Activated CD8-positive, alpha-beta T cell treated with anti-CD3 and anti-CD28 coated beads, Interleukin-2, amount 10 ng/mL, durations not matched to agents 7 days and 5 days (primary cell): ENCODE measurements around the gene PCSK1N. TPM values are rescaled to one million over a fixed set of nuclear protein-coding genes. Genes with fewer than 3 reads are reported as not detected.
"Not testable (repeated sequence)": the region's sequence is repeated elsewhere in the genome, so short reads cannot be mapped to it uniquely, and the experiment has no call there.

ENCODE experiments used
- ATAC-seq: fragments of 150-1000 bp; cut with Tn5 transposase; one replicate; pipeline ENCODE4 v1.10.0; 2021; ENCODE audit warnings: moderate library complexity
- CTCF ChIA-PET: fragments of 350-600 bp; sonication (Branson Sonifier 250); formaldehyde crosslinking; loops from one replicate; lab custom pipeline; 2021; ENCODE audit warnings: antibody characterized with exemption; lab: Charles Lee
- POLR2A ChIA-PET: fragments of 350-600 bp; sonication (Branson Sonifier 250); formaldehyde crosslinking; loops from one replicate; lab custom pipeline; 2021; ENCODE audit warnings: antibody characterized with exemption; lab: Charles Lee
- DNase-seq: peaks from one replicate; pipeline ENCODE4 v3.0.0-alpha.2; 2020
- H3K27ac Mint-ChIP-seq: one replicate; pipeline ENCODE4 v1.8.0; 2021; ENCODE audit warnings: mild to moderate bottlenecking, mixed read lengths
- H3K27me3 Mint-ChIP-seq: one replicate; pipeline ENCODE4 v1.8.0; 2021; ENCODE audit warnings: low read depth, mixed read lengths
- H3K36me3 Mint-ChIP-seq: one replicate; pipeline ENCODE4 v1.8.0; 2021; ENCODE audit warnings: low read depth, mixed read lengths
- H3K4me1 Mint-ChIP-seq: one replicate; pipeline ENCODE4 v1.8.0; 2021; ENCODE audit warnings: low read depth, mixed read lengths
- H3K4me3 Mint-ChIP-seq: one replicate; pipeline ENCODE4 v1.8.0; 2021; ENCODE audit warnings: mild to moderate bottlenecking, mixed read lengths
- H3K9me3 Mint-ChIP-seq: one replicate; pipeline ENCODE4 v1.8.0; 2022; ENCODE audit warnings: mixed read lengths; ENCODE audit not compliant: insufficient read depth
- total RNA-seq, 2 experiments: library from RNA; stranded (reverse); gene quantifications; one replicate each; pipeline ENCODE4 v1.2.3, GENCODE V29; 2021

Gene PCSK1N, protein sequence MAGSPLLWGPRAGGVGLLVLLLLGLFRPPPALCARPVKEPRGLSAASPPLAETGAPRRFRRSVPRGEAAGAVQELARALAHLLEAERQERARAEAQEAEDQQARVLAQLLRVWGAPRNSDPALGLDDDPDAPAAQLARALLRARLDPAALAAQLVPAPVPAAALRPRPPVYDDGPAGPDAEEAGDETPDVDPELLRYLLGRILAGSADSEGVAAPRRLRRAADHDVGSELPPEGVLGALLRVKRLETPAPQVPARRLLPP
- total RNA-seq = not detected

DNA sequence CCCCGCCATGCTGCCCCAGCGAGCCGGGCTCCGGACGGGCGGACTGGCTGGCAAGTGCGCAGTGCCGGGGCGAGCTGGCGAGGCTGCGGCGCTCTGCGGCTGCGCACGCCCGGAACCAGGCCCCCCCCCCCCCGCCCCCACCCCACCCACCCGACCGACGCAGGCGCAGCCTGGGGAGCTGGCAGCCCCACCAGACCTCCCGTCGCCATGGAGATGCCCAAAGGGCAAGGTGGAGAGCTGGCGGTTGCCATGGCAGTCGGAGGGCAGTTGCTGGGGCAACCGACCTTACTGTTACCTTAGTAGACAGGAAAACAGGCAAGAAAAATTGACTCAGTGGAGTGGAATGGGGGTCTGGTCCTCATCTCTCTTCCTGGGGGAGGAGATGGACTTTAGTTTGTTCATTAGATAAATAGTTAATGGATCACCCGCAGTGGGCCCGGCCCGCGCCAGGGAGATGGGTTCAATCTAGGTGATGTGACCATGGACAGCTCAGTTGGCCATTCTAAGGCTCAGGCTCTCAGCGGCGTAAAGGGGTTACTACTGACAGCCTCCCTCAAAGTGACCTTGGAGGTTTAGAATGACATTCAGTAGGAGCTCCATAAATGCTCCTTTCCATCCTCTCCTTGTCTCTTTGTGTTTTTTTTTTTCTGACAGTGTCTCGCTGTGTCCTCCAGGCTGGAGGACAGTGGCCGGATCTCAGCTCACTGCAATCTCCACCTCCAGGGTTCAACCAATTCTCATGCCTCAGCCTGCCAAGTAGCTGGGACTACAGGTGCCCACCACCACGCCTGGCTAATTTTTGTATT is at the start of gene PCSK1N:
TSS of gene PCSK1N (minus strand) at position 87 of the 806 bp plus-strand sequence. CDS start at position 9, 78 bp downstream.
- Mint-ChIP-seq H3K9me3 (no peaks in the 10 kb centered on the region), H3K27ac (no peak within 1 kb of the TSS)

DNA sequence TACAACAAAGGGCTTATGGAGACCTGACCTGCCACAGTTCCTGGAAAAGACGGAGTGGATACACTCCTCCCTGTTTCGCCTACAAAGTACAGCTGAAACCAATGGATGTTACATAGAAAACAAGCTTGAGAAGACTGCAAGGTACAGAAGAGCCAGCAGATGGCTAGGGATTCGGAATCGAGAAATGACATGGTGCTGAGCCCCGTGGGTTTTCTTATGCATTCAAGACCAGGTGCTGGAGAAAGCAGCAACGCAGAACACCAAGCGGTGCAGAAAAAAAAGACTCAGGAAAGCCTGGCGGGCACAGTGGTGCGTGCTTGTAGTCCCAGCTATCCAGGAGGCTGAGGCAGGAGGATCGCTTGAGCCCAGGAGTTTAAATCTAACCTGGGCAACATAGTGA is 48.3 kb upstream of the PCSK1N start:
- CTCF ChIA-PET = no interaction called here
- Mint-ChIP-seq H3K4me1 (no peaks in the 10 kb centered on the region), H3K27me3 (peaks cover 2% of the 10 kb centered on the region), H3K36me3 (no peaks in the 10 kb centered on the region), H3K27ac (no peak overlapping the region), H3K9me3 (no peaks in the 10 kb centered on the region), H3K4me3 (no peak overlapping the region)
- POLR2A ChIA-PET = no interaction called here
- no peak for ATAC-seq
- DNase-seq = no peak

More for the DNA sequence above, at the start of gene PCSK1N:
- ChIA-PET CTCF (interaction anchor here (0.7 kb wide), 1 partner anchor 22 kb away, joined by 3 read pairs; no protein-coding TSS in a partner anchor), POLR2A (no interaction called here)
- no peak for DNase-seq
- Mint-ChIP-seq H3K36me3 (no peaks in the 10 kb centered on the region), H3K4me1 (peaks cover 14% of the 10 kb centered on the region), H3K4me3 (peak within 1 kb of the TSS; percentile 25), H3K27me3 (peaks cover 40% of the 10 kb centered on the region)
- ATAC-seq = peak; percentile 46

DNA sequence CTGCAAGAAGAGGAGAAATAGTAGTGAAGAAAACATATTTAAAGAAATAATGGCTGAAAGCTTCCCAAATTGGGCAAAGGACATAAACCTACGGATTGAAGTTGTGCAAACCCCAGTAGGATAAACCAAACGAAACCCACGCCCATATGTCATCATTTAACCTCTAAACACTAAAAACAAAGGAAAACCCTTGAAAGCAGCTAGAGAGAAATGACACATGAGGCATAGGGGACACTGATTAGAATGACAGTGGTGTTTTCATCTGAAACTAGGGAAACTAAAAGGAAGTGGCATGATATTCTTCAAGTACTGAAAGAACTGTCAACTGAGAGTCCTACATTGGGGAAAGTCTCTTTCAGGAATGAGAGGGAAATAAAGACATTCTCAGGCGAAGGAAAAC is 41.5 kb upstream of the PCSK1N start:
- H3K4me1 Mint-ChIP-seq, POLR2A ChIA-PET, DNase-seq, H3K9me3 Mint-ChIP-seq, CTCF ChIA-PET, H3K27me3 Mint-ChIP-seq, H3K4me3 Mint-ChIP-seq, H3K36me3 Mint-ChIP-seq, H3K27ac Mint-ChIP-seq, ATAC-seq: not testable (repeated sequence)

DNA sequence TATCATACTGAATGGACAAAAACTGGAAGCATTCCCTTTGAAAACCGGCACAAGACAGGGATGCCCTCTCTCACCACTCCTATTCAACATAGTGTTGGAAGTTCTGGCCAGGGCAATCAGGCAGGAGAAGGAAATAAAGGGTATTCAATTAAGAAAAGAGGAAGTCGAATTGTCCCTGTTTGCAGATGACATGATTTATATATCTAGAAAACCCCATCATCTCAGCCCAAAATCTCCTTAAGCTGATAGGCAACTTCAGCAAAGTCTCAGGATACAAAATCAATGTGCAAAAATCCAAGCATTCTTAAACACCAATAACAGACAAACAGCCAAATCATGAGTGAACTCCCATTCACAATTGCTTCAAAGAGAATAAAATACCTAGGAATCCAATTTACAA is 36.6 kb upstream of the PCSK1N start:
- H3K27ac Mint-ChIP-seq, H3K36me3 Mint-ChIP-seq, CTCF ChIA-PET, DNase-seq, H3K9me3 Mint-ChIP-seq, H3K4me3 Mint-ChIP-seq, POLR2A ChIA-PET, H3K4me1 Mint-ChIP-seq, ATAC-seq: not testable (repeated sequence)
- peaks cover 11% of the 10 kb centered on the region for H3K27me3 Mint-ChIP-seq

DNA sequence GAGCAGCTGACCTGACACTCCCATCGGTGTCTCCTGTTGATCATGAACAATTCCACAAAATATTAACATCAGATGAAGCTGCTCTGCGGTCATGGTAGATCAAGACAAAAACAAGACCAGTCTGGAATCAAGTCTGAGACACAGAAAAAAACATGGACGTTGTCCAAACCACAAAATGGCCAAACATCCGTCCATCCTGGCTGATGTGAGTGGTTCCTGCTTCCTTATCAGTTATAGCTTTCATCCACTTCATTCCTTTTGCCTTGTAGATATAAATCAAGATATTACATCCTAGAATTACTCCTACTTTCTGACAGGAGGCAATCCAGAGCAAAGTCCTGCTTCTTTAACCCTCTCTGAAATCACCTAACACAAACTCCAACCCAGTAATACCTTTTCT is 28.8 kb upstream of the PCSK1N start:
- ChIA-PET POLR2A (no interaction called here), CTCF (no interaction called here)
- Mint-ChIP-seq H3K4me1 (no peaks in the 10 kb centered on the region), H3K4me3 (no peak overlapping the region), H3K9me3 (no peaks in the 10 kb centered on the region), H3K36me3 (no peaks in the 10 kb centered on the region), H3K27me3 (peaks cover 6% of the 10 kb centered on the region), H3K27ac (no peak overlapping the region)
- DNase-seq = no peak
- ATAC-seq = no peak

DNA sequence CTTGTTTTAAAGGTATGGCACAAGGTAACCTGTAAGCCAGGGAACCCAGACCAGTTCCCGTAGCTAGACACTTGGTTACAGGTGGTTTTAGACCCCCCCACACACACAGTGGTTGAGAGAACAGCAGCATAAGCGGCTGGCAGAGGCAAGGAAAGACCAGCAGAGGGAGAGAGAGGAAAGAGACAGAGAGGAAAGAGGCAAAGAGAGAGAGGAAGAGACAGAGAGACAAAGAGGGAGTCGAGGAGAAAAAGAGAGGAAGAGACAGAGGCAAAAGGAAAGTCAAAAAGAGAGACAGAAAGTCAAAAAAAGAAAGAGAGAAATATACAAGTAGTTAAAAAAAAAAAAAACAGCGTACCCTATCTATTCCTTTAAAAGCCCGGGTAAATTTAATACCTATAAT is 19.5 kb upstream of the PCSK1N start:
- peak; percentile 23 for DNase-seq
- Mint-ChIP-seq H3K36me3 (no peaks in the 10 kb centered on the region), H3K4me3 (no peak overlapping the region), H3K9me3 (no peaks in the 10 kb centered on the region), H3K27me3 (peaks cover 2% of the 10 kb centered on the region), H3K4me1 (peaks cover 3% of the 10 kb centered on the region), H3K27ac (no peak overlapping the region)
- ATAC-seq = no peak
- ChIA-PET POLR2A (no interaction called here), CTCF (no interaction called here)

DNA sequence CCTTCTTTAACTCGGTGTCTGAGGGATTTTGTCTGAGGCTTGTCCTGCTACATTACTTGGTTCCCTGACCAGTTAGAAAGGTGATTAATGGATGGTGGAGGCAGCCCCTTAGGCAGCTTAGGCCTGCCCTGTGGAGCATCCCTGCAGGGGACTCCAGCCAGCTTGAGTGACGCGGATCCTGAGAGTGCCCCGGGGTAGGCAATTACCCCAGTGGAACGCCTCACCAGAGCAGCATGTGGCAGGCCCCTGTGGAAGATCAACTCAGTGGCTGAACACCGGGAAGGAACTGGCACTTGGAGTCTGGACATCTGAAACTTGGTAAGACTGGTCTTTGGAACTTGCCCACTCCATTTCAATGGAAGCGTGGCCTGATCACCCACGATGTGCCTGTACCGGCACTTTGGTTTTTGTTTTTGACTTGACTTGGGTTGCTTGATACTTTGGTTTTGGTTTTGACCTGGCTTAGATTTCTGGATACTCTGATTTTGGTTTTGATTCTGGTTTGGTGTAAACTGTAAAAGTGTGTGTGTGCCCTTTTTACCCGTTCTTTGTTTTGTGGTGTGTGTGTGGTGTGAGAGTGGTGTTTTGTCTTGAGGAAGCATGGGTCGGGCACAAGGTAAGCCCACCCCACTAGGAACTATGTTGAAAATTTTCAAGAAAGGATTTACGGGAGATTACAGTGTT is 18.9 kb upstream of the PCSK1N start:
- CTCF ChIA-PET, H3K9me3 Mint-ChIP-seq: not testable (repeated sequence)

DNA sequence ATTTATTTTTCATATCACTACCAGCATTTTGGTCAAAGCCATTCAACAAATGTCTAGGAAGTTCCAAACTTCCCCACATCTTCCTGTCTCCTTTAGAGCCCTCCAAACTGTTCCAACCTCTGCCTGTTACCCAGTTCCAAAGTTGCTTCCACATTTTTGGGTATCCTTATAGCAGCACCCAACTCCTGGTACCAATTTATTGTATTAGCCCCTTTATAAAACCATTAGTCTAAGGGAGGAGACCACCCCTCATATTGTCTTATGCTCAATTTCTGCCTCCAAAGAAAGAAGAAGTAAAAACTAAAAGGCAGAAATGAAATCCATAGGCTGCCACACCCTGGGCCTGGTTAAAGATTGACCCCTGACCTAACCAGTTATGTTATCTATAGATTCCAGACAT is 18.1 kb upstream of the PCSK1N start:
- CTCF ChIA-PET, DNase-seq, H3K36me3 Mint-ChIP-seq, H3K27ac Mint-ChIP-seq, H3K4me1 Mint-ChIP-seq, H3K27me3 Mint-ChIP-seq, POLR2A ChIA-PET, H3K4me3 Mint-ChIP-seq, ATAC-seq, H3K9me3 Mint-ChIP-seq: not testable (repeated sequence)

More for the DNA sequence above, 18.9 kb upstream of the PCSK1N start:
- H3K27ac Mint-ChIP-seq, H3K4me1 Mint-ChIP-seq, H3K36me3 Mint-ChIP-seq, DNase-seq, H3K4me3 Mint-ChIP-seq, H3K27me3 Mint-ChIP-seq, POLR2A ChIA-PET, ATAC-seq: not testable (repeated sequence)

DNA sequence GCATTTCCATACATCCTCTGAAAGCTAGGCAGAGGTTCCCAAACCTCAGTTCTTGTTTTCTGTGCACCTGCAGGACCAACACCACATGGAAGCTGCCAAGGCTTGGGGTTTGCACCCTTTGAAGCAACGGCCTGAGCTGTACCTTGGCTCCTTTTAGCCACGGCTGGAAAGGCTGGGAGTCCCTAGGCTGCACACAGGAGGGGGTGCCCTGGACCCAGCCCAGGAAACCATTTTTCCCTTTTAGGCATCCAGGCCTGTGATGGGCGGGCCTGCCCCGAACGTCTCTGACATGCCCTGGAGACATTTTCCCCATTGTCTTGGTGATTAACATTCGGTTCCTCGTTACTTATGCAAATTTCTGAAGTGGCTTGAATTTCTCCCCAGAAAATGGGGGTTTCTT is 17.4 kb upstream of the PCSK1N start:
- Mint-ChIP-seq H3K4me3 (no peak overlapping the region), H3K4me1 (peaks cover 9% of the 10 kb centered on the region), H3K27ac (no peak overlapping the region), H3K27me3 (peaks cover 4% of the 10 kb centered on the region), H3K9me3 (no peaks in the 10 kb centered on the region), H3K36me3 (no peaks in the 10 kb centered on the region)
- no peak for ATAC-seq
- no peak for DNase-seq
- ChIA-PET CTCF (no interaction called here), POLR2A (no interaction called here)

DNA sequence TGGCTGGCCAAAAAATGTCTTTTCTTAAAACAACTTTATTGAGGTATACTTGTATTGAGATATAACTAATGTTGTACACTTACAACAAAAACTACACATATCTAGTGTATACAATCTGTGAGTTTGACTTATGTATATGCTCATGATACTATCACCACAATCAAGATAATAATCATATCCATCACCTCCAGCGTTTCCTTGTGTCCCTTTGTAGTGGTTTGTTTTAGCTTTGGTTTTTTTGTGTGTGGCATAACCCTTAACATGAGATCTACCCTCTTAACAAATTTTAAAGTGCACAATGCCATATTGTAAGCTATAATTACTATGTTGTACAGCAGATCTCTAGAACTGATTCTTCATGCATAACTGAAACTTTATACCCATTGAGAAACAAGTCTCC is 13.4 kb upstream of the PCSK1N start:
- no peaks in the 10 kb centered on the region for H3K9me3 Mint-ChIP-seq
- H3K36me3 Mint-ChIP-seq = no peaks in the 10 kb centered on the region
- POLR2A ChIA-PET = no interaction called here
- H3K27ac Mint-ChIP-seq = no peak overlapping the region
- peaks cover 6% of the 10 kb centered on the region for H3K4me1 Mint-ChIP-seq
- no peak overlapping the region for H3K4me3 Mint-ChIP-seq
- no peak for DNase-seq
- H3K27me3 Mint-ChIP-seq = peaks cover 2% of the 10 kb centered on the region
- peak; percentile 39 for ATAC-seq
- CTCF ChIA-PET = no interaction called here

DNA sequence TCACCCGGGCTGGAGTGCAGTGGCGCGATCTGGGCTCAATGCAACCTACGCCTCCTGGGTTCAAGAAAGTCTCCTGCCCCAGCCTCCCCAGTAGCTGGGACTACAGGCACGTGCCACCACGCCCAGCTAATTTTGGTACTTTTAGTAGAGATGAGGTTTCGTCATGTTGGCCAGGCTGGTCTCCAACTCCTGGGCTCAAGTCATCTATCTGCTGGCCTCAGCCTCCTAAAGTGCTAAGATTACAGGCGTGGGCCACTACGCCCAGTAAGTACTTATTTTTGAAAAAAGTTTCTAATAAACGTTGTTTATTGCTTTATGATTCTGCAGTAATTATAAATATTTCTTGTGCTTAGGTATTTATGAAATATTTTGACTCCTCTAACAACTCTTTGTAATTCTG is 4.3 kb upstream of the PCSK1N start:
- Mint-ChIP-seq H3K4me1 (peaks cover 5% of the 10 kb centered on the region), H3K27me3 (peaks cover 18% of the 10 kb centered on the region), H3K9me3 (no peaks in the 10 kb centered on the region), H3K4me3 (no peak overlapping the region), H3K36me3 (no peaks in the 10 kb centered on the region), H3K27ac (no peak overlapping the region)
- ChIA-PET CTCF (interaction anchor here (0.6 kb wide), 1 partner anchor 663 kb away, joined by 3 read pairs; no protein-coding TSS in a partner anchor), POLR2A (no interaction called here)
- ATAC-seq = no peak
- DNase-seq = no peak

DNA sequence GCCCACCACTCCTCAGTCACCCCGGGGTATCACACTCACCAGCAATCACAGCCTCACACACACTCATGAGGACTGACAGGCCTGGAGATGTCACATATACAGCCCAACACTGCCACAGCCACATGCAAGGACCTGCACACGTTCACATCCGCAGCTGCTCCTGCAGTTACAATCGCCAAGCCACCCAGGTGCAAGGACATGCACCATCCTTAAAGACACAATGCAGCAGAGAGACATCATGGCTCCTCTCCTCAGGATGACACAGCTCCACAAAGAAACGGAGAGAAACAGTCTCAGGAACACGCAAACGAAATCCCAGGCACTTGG is 1.1 kb downstream of the PCSK1N start:
- ATAC-seq (no peak), DNase-seq (no peak)
- peak overlapping the region; percentile 25 for H3K4me3 Mint-ChIP-seq
- ChIA-PET POLR2A (no interaction called here), CTCF (no interaction called here)
- H3K27ac Mint-ChIP-seq = no peak overlapping the region
- no peaks in the 10 kb centered on the region for H3K9me3 Mint-ChIP-seq
- peaks cover 45% of the 10 kb centered on the region for H3K27me3 Mint-ChIP-seq
- no peaks in the 10 kb centered on the region for H3K36me3 Mint-ChIP-seq
- H3K4me1 Mint-ChIP-seq = peaks cover 14% of the 10 kb centered on the region
